ENCODE data around the gene FAM53A. TPM values are rescaled to one million over a fixed set of nuclear protein-coding genes. Genes with fewer than 3 reads are reported as not detected.
A peak's percentile ranks its signal among the peaks of the same experiment; 100 is the strongest.

The FAM53A gene
- total and polyA plus RNA-seq, 10 donors = 0.60 to 4.3 (median 1.9) TPM

DNA sequence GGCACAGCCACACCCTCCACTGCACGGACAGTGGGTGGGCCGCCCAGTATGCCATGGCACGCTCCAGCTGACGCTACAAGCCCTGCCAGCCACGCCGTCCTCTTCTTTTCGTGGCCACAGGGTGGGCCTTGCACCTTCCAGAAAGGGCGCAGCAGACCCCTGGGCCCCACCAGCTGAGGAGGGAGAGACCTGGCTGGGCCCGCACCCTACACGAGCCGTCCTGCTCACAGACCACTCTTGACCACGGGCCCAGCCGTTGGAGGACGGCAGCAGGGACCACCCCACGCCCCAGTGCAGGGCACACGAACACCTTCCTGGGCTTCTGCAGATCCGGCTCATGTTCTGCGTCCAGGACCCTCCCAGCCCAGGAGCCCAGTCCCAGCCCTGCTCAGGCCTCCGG is 27.1 kb downstream of the FAM53A start:
- Histone ChIP-seq H3K27ac (no peak overlapping the region), H3K4me3 (no peak overlapping the region), H3K27me3 (replicated peaks in 1 of 7) (no peaks in the 10 kb centered on the region), H3K9me3 (no peaks in the 10 kb centered on the region), H3K36me3 (peaks cover 0 to 9% (median 0%) of the 10 kb centered on the region in 6 donors), H3K4me1 (no peaks in the 10 kb centered on the region)
- no peak for TF ChIP-seq POLR2AphosphoS5 (IDR thresholded peaks at IDR 0.05)
- TF ChIP-seq, protein P1, sequence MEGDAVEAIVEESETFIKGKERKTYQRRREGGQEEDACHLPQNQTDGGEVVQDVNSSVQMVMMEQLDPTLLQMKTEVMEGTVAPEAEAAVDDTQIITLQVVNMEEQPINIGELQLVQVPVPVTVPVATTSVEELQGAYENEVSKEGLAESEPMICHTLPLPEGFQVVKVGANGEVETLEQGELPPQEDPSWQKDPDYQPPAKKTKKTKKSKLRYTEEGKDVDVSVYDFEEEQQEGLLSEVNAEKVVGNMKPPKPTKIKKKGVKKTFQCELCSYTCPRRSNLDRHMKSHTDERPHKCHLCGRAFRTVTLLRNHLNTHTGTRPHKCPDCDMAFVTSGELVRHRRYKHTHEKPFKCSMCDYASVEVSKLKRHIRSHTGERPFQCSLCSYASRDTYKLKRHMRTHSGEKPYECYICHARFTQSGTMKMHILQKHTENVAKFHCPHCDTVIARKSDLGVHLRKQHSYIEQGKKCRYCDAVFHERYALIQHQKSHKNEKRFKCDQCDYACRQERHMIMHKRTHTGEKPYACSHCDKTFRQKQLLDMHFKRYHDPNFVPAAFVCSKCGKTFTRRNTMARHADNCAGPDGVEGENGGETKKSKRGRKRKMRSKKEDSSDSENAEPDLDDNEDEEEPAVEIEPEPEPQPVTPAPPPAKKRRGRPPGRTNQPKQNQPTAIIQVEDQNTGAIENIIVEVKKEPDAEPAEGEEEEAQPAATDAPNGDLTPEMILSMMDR (IDR thresholded peaks at IDR 0.05 in 8 of 11, conservative IDR thresholded peaks at IDR 0.05 in 3 of 11) = no peak
- TF ChIP-seq POLR2A (IDR thresholded peaks at IDR 0.05) = no peak
- no peak for DNase-seq
- intact Hi-C loops (cut with DNase I; ENCODE audit: low total_unique reads) = no loop called here
- WGBS, 5 donors = 87 to 100% (median 96%) methylated on average over 5 to 19 of the region's 19 CpGs

DNA sequence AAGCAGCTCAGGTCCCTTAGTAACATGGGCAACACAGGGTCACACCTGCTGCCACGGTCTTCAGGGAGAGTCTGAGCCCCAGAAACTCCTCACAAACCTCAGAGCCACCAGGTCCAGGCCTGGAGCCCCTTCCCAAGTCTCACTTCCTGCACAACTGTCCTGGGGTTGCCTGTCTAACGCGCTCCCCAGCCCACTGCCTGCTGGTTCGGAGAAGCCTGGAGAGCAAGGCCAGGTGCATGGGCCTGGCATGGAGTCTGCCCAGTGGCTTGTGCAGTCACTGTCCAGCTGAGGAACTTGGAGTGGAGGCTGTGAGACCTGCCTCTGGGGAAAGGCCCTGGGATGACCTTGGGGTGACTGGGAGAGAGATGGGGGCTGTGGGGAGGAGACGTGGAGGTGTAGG is 28.0 kb downstream of the FAM53A start:
- Histone ChIP-seq H3K27ac (no peak overlapping the region), H3K4me3 (no peak overlapping the region), H3K36me3 (peaks cover 0 to 9% (median 0%) of the 10 kb centered on the region in 6 donors), H3K4me1 (no peaks in the 10 kb centered on the region), H3K27me3 (replicated peaks in 1 of 7) (no peaks in the 10 kb centered on the region), H3K9me3 (no peaks in the 10 kb centered on the region)
- intact Hi-C loops (cut with DNase I; ENCODE audit: low total_unique reads) = no loop called here
- DNase-seq = no peak
- TF ChIP-seq, protein P1 (IDR thresholded peaks at IDR 0.05 in 8 of 11, conservative IDR thresholded peaks at IDR 0.05 in 3 of 11) = no peak
- no peak for TF ChIP-seq POLR2AphosphoS5 (IDR thresholded peaks at IDR 0.05)
- 80 to 96% (median 90%) methylated on average over 5 of the region's 5 CpGs for WGBS, 5 donors

DNA sequence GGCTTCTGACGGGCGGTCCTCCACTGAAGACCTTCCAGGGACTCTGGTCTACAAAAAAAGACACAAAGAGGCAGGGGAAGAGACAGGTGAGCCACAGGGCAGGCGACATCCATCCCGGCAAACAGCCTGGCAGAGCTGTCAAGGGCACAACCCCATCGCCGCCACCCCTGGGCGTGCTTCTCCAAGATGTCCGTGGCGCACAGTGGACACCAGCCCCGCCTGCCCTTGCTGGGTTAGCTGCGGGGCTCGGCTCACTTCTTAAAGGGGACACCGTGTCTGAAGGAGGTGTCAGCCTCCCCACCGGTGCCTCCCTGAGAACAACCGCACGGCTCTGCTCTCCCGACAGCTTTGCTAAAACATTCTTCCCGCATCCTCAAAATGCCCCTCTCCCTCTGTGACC is 28.4 kb downstream of the FAM53A start:
- no peaks in the 10 kb centered on the region for H3K27me3 ChIP-seq (replicated peaks in 1 of 7)
- H3K4me1 ChIP-seq = no peaks in the 10 kb centered on the region
- peaks cover 0 to 9% (median 0%) of the 10 kb centered on the region in 6 donors for H3K36me3 ChIP-seq
- DNase-seq = no peak
- TF ChIP-seq POLR2AphosphoS5 (IDR thresholded peaks at IDR 0.05) = no peak
- no peak overlapping the region for H3K4me3 ChIP-seq
- intact Hi-C loops (cut with DNase I; ENCODE audit: low total_unique reads) = no loop called here
- H3K9me3 ChIP-seq = no peaks in the 10 kb centered on the region
- H3K27ac ChIP-seq = no peak overlapping the region
- WGBS, 5 donors = 94 to 97% (median 95%) methylated on average over 9 to 18 of the region's 18 CpGs

DNA sequence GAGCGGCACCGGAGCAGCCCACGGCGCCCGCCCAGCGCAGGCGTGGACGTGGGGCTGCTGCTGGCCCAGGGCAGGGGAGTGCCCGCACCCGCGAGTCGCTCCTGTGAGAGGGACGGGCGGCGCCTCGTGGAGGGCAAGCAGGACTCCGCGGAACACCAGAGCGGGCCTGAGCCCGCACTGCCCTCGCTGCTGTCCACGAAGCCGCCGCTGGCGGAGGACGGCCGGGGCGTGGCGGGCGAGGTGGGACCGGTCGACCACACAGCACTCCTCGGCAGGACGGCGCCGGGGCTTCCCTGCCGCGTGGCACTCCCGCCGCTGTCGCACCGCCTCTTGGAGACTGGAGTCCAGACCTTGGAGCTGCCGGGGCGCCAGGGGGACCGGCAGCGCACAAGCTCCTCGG is 29.0 kb downstream of the FAM53A start:
- intact Hi-C loops (cut with DNase I; ENCODE audit: low total_unique reads) = no loop called here
- Histone ChIP-seq H3K4me3 (no peak overlapping the region), H3K36me3 (peaks cover 0 to 9% (median 0%) of the 10 kb centered on the region in 6 donors), H3K4me1 (no peaks in the 10 kb centered on the region), H3K27ac (no peak overlapping the region), H3K9me3 (no peaks in the 10 kb centered on the region), H3K27me3 (replicated peaks in 1 of 7) (no peaks in the 10 kb centered on the region)
- WGBS, 5 donors = 93 to 99% (median 95%) methylated on average over 11 to 47 of the region's 47 CpGs
- DNase-seq = no peak
- no peak for TF ChIP-seq POLR2A (IDR thresholded peaks at IDR 0.05)

DNA sequence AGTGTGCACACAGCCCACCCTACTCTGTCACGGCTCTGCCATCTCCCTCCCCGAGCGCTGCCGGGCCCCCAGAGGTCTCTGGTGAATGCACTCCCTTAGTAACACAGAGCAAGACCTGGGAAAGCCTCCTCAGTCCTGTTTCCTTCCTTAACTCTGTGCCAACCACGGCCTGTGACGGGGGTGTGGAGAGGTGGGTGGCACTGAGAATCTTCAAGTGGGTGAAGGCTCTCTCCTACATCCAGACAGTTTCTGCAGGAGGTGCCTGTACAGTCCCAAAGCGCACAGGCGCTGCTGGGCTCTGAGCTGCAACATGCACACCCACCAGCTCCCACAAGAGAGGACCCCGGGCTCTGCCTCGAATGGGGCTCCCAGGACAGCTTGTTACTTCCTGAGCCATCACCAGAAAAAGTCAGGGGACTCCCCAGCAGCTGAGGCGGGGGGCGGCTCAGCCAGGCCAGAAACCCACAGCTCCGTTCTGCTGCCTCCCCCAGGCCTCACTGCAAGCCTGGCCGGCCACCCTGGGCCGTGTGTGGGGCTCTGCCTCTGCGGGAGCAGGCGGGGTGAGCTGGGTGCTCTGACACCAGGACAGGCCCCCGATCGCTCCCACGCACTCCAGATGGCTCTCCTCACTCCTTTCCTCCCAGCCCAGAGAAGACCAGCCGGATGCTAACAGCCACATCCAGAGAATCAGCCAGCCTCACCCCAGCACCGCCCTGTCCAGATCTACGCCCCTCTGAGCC is 29.7 kb downstream of the FAM53A start:
- H3K36me3 ChIP-seq = peaks cover 0 to 9% (median 0%) of the 10 kb centered on the region in 6 donors
- no peak for DNase-seq
- intact Hi-C loops (cut with DNase I; ENCODE audit: low total_unique reads) = no loop called here
- no peaks in the 10 kb centered on the region for H3K4me1 ChIP-seq
- H3K27ac ChIP-seq = no peak overlapping the region
- no peaks in the 10 kb centered on the region for H3K9me3 ChIP-seq
- no peak overlapping the region for H3K4me3 ChIP-seq
- no peaks in the 10 kb centered on the region for H3K27me3 ChIP-seq (replicated peaks in 1 of 7)
- TF ChIP-seq POLR2AphosphoS5 (IDR thresholded peaks at IDR 0.05) = peak in 2 of 3 donors; percentile 30 to 61
- TF ChIP-seq, protein P1 (IDR thresholded peaks at IDR 0.05 in 8 of 11, conservative IDR thresholded peaks at IDR 0.05 in 3 of 11) = no peak
- 73 to 89% (median 82%) methylated on average over 21 to 23 of the region's 23 CpGs for WGBS, 5 donors
